HG03520 (cell line): ENCODE results near the gene DGUOK.

Experiments used
- ATAC-seq: cut with Tn5 transposase; IDR thresholded peaks from one replicate; pipeline ENCODE4 v1.9.1; 2021; ENCODE audit warnings: mild to moderate bottlenecking, moderate library complexity; ENCODE audit not compliant: unreplicated experiment

Gene DGUOK

DNA sequence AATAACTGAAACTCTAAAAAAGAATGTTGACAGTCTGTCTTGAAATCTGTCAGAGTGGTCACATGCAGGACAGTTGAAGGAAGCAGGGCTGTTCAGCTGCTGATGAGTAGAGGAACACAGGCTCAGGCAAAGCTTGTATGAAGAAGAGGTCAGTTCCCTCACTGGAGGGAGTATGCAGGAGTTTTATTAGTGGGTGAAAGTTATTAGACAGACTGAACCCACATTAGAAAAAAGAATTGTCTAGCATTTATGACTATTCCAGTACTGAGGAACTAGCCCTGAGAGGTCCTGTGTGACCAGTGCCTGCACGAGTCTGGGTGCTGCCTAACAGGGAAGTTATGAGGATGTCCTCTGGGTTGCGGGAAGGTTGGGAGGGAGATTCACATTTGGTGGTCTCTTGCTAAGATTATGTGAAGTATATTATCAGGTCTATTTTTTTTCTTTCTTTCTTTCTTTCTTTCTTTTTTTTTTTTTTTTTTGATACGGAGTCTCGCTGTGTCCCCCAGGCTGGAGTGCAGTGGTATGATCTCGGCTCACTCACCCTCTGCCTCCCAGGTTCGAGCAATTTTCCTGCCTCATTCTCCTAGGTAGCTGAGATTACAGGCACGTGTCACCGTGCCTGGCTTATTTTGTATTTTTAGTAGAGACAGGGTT is 67.6 kb downstream of the DGUOK start:
- ATAC-seq: no peak

GRCh38 chr2:73995810-73996209 is 69.1 kb downstream of the DGUOK start:
- no peak for ATAC-seq

DNA sequence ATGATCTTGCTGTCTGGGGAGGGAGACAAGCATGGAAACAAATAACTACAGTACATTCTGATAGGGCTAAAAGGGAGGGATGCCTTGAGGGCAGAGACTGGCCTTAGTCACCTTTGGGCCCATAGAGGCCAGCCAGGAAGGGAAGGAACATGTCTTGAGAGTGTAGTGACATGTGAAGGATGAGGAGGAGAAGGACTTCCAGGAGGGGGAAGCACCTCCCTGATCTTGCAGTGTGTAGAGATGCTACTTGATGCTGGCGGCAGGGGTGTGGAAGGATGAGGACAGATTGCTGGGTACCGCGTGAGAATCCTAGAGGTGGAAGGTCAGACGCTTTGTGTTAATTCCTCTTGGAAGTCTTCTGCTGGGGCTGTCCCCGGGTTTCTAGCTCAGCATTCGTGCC is 71.1 kb downstream of the DGUOK start:
- ATAC-seq: no peak

DNA sequence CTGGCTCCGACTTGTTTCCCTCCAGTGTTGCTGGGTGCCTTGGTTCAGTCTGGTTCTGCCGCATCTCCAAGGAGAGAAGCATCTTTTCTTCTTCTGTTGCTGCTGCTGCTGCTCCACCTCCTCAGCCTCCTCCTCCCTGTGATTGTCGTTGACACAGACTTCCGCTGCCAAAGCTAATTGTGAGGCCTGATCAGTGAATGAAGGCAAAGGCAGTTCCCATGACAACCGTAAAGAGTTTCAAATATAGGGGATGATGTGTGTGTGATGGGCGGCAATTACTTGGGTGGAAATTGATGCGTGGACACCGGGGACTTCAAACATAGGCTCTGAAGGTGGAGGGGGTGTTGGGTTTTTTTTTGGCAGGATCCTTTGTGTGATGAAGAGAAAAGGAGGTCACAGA is 71.8 kb downstream of the DGUOK start:
- ATAC-seq: no peak

DNA sequence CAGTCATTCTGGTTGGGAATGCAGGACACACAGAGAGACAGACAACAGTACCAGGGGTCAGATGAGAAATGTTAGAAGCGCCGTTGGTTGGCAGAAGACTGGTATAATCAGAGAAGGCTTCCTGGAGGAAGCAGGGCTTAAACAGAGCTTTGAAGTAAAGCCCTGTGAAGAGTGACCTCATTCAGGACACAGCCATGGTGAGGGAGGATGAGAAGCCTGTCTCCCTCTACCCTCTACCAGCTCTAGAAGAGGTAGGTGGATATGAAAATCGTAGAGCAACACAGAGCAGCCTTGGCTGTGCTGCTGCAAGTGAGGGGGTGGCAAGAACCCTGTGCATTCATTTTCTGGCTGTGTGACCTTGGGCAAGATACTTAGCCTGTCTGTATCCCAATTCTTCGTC is 72.3 kb downstream of the DGUOK start:
- no peak for ATAC-seq

GRCh38 chr2:73999881-74000597 is 73.4 kb downstream of the DGUOK start:
- ATAC-seq: no peak

GRCh38 chr2:74000666-74001065 is 74.0 kb downstream of the DGUOK start:
- no peak for ATAC-seq

DNA sequence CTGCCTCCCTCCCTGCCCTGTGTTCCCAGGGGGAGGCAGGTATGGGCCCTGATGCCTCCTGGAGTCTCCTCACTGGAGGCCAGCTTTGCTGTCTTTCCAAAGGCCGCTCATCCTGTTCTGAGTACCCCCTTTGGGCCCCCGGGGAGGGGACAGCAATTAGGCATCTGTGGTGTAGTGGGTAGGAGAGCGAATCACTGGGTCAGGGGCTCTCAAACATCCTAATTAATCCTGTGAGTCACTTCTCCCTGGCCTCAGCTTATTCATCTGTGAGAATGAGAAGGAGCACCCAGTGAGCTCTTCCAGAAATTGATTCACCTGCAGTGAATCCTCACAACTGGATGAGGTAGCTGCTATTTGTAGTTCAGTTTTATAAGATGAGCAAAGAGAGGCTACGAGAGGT is 74.4 kb downstream of the DGUOK start:
- no peak for ATAC-seq

GRCh38 chr2:74001781-74002504 is 75.3 kb downstream of the DGUOK start:
- ATAC-seq: peak; percentile 30

GRCh38 chr2:74002505-74003421 is 76.1 kb downstream of the DGUOK start:
- ATAC-seq: peak; percentile 89

DNA sequence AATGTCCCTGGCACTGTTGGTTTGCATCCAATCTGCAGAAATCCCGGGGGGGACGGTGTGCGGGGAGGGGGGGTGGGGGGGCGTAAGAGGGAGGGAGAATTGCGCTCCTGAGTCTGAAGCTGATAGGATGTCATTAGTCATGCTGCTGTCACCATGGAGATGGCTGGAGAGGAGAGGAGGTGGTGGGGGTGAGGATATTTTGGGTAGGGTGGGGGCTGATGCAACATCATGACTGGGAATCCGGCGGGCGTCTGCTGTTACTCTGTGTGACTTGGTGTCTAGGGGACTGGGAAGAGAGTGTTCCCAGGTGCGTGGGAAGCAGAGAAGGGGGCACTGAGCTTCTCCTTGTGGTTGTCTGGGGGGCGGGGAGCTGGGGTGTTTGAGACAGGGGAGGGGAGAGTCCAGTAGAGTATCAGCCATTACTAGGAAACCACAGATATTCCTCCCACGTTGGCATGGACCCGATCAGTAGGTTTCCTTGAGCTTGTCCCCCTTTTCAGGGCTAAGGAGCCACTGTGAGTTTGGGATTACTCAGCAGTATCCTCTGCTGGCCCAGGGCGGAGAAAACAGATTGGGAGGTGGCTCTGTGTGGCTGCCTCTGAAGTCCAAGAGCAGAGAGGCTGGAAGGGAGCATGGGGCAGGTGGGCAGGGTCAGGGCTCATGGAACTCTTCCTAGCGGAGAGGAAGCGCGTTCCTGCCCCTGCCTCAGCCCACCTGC is 77.0 kb downstream of the DGUOK start:
- no peak for ATAC-seq

GRCh38 chr2:74004212-74005182 is 77.8 kb downstream of the DGUOK start:
- ATAC-seq: no peak

DNA sequence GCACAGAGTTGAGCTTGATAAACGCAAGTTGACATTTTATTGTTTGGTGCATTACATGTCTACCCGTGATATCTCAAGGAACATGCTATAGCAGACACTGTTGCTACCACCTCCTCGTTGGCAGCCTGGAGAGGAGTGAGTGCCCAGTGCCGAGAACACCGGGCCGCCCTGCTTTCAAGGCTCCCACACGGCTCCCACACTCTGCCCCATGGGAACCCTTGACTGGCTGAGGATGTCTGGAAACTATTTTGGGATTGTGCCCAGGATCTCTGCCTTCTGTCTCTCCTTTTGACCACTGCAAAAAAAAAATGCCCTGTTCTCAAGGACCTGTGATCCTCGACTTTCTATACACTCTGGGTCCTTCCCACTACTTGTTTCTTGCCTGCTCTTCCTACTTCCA is 79.1 kb downstream of the DGUOK start:
- ATAC-seq: no peak

GRCh38 chr2:74006459-74006858 is 79.8 kb downstream of the DGUOK start:
- ATAC-seq: no peak

- no peak for ATAC-seq
Observed at GRCh38 chr2:74007121-74007520, 80.4 kb downstream of the DGUOK start.

DNA sequence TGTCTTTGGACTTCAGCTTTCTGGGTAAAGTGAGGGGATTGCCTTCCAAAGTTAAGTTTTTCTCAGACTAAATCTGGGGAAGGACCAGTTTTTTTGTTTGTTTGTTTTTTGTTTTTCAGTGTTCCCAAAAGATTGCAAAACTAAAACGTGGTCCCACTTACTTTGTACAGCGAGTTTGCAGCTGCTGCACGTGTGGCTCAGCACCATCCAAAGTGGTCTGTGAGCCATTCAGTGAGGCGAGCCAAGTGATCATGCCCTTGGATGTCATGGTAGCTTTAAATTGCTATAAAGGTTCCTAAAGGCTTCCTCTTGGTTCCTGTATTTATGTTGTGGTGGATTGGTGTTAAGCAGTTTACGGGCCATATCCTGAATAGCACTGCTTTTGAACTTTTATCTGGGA is 81.0 kb downstream of the DGUOK start:
- ATAC-seq: no peak
